Common myeloid progenitor, CD34-positive (primary cell): ENCODE results near the gene CCDC80. TPM values are rescaled to one million over a fixed set of nuclear protein-coding genes. Genes with fewer than 3 reads are reported as not detected.

Source experiments
- CTCF ChIA-PET: fragments of 350-600 bp; sonication (Branson Sonifier 250); formaldehyde crosslinking; loops from one replicate; lab custom pipeline; 2021; ENCODE audit warnings: antibody characterized with exemption; lab: Charles Lee
- POLR2A ChIA-PET: fragments of 350-600 bp; sonication (Branson Sonifier 250); formaldehyde crosslinking; loops from one replicate; lab custom pipeline; 2021; ENCODE audit warnings: antibody characterized with exemption; lab: Charles Lee
- DNase-seq, 3 donors: peaks; one replicate each; pipeline versions ENCODE4 v3.0.0 to v3.0.0-alpha.2; 2013
- H3K27ac ChIP-seq, 2 experiments: 1 replicate in 1 of 2; 2 replicates in 1 of 2; pipeline ENCODE4 v1.7.0; 2013; ENCODE audit warnings: inconsistent platforms in 2 of 2, low read length in 2 of 2, mild to moderate bottlenecking in 2 of 2, low read depth in 1 of 2, moderate library complexity in 1 of 2; ENCODE audit not compliant: severe bottlenecking in 2 of 2, insufficient read depth in 1 of 2, poor library complexity in 1 of 2
- H3K27me3 ChIP-seq, 5 experiments: replicated peaks in 2 of 5; 1 replicate in 3 of 5; 2 replicates in 2 of 5; pipeline versions ENCODE4 v1.6.1 to v1.7.0; 2013; ENCODE audit warnings: low read length in 4 of 5, mild to moderate bottlenecking in 2 of 5, moderate library complexity in 2 of 5, inconsistent platforms in 1 of 5; ENCODE audit not compliant: insufficient read depth in 5 of 5, control insufficient read depth in 4 of 5
- H3K36me3 ChIP-seq, 4 experiments: 1 replicate in 2 of 4; 2 replicates in 2 of 4; pipeline versions ENCODE4 v1.6.1 to v1.7.0; 2013; ENCODE audit warnings: low read length in 3 of 4, control low read depth in 1 of 4, mild to moderate bottlenecking in 1 of 4; ENCODE audit not compliant: control insufficient read depth in 4 of 4, insufficient read depth in 4 of 4
- H3K4me1 ChIP-seq, 4 experiments: 1 replicate in 3 of 4; 2 replicates in 1 of 4; pipeline versions ENCODE4 v1.6.1 to v1.7.1; 2013; ENCODE audit warnings: low read length in 3 of 4, mild to moderate bottlenecking in 3 of 4, control low read depth in 1 of 4, inconsistent platforms in 1 of 4, moderate library complexity in 1 of 4; ENCODE audit not compliant: control insufficient read depth in 4 of 4, insufficient read depth in 4 of 4; ENCODE audit errors: control extremely low read depth in 1 of 4
- H3K4me3 ChIP-seq, 7 experiments: 1 replicate in 4 of 7; 2 replicates in 3 of 7; pipeline versions ENCODE4 v1.5.1 to v1.7.0; 2013; ENCODE audit warnings: mild to moderate bottlenecking in 7 of 7, low read length in 6 of 7, moderate library complexity in 6 of 7, inconsistent platforms in 2 of 7, low read depth in 2 of 7, control low read depth in 1 of 7; ENCODE audit not compliant: insufficient read depth in 4 of 7, control insufficient read depth in 1 of 7; ENCODE audit errors: extremely low read depth in 1 of 7
- H3K9me3 ChIP-seq, 5 experiments: 1 replicate in 4 of 5; 2 replicates in 1 of 5; pipeline versions ENCODE4 v1.6.1 to v1.7.1; 2013; ENCODE audit warnings: low read length in 4 of 5, mild to moderate bottlenecking in 2 of 5, inconsistent platforms in 1 of 5, low read depth in 1 of 5, moderate library complexity in 1 of 5; ENCODE audit not compliant: control insufficient read depth in 4 of 5, insufficient read depth in 2 of 5; ENCODE audit errors: control extremely low read depth in 1 of 5
- WGBS: methylation state at CpG from one replicate; pipeline ENCODE4 v1.1.5; 2013; ENCODE audit not compliant: insufficient coverage; 5-methylcytosine and 5-hydroxymethylcytosine counted together
- polyA plus RNA-seq: library from polyadenylated mRNA; unstranded; fragments of 120-200 nt; gene quantifications from one replicate; pipeline ENCODE4 v1.2.1, GENCODE V29; 2013

CCDC80 gene, protein sequence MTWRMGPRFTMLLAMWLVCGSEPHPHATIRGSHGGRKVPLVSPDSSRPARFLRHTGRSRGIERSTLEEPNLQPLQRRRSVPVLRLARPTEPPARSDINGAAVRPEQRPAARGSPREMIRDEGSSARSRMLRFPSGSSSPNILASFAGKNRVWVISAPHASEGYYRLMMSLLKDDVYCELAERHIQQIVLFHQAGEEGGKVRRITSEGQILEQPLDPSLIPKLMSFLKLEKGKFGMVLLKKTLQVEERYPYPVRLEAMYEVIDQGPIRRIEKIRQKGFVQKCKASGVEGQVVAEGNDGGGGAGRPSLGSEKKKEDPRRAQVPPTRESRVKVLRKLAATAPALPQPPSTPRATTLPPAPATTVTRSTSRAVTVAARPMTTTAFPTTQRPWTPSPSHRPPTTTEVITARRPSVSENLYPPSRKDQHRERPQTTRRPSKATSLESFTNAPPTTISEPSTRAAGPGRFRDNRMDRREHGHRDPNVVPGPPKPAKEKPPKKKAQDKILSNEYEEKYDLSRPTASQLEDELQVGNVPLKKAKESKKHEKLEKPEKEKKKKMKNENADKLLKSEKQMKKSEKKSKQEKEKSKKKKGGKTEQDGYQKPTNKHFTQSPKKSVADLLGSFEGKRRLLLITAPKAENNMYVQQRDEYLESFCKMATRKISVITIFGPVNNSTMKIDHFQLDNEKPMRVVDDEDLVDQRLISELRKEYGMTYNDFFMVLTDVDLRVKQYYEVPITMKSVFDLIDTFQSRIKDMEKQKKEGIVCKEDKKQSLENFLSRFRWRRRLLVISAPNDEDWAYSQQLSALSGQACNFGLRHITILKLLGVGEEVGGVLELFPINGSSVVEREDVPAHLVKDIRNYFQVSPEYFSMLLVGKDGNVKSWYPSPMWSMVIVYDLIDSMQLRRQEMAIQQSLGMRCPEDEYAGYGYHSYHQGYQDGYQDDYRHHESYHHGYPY
- 0.08 TPM for polyA plus RNA-seq

GRCh38 chr3:112640930-112641801, at the start of gene CCDC80:
CCDC80 (minus strand) TSS chr3:112641143; CDS start chr3:112639905, 1,238 bp downstream.
- no peak within 1 kb of the TSS for H3K27ac ChIP-seq
- DNase-seq, result peak; percentile 14 to 50 (median 39)

DNA sequence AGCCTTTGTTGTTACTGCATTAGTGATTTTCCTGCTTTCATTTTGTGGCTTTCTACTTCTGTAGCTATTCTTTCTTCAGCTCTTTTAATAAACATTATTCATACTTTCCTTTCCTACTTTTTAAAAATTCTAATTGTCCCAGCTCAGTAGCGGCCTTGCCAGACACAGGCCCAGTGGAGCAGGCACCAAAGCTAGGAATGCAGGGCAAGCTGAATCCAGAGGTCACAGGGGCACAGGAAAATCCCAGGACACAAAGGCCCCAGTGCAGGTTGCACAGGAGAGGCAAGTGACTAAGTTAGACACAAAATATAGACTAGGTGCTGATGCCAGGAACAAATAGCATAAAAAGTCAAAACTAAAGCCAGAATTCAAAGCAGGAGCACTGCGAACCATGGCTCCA, 49.0 kb upstream of the CCDC80 start:
- ChIA-PET CTCF (interaction anchor here (0.7 to 1.4 kb wide), 2 partner anchors 48 to 77 kb away, joined by 3 read pairs; no protein-coding TSS in a partner anchor), POLR2A (no interaction called here)
- H3K27me3 ChIP-seq, result no peaks in the 10 kb centered on the region
- WGBS, result 100% methylated on average over 2 of the region's 2 CpGs
- no peak for DNase-seq
- H3K9me3 ChIP-seq, result peaks cover 0 to 2% (median 0%) of the 10 kb centered on the region in 5 experiments
- no peak overlapping the region for H3K27ac ChIP-seq
- H3K4me3 ChIP-seq, result no peak overlapping the region
- H3K4me1 ChIP-seq, result no peaks in the 10 kb centered on the region
- no peaks in the 10 kb centered on the region for H3K36me3 ChIP-seq

More at GRCh38 chr3:112640930-112641801, at the start of gene CCDC80:
- H3K27me3 ChIP-seq, result peaks cover 0 to 16% (median 6%) of the 10 kb centered on the region in 5 experiments
- no peaks in the 10 kb centered on the region for H3K9me3 ChIP-seq
- H3K4me3 ChIP-seq, result peak within 1 kb of the TSS in 1 of 7 experiments; percentile 52
- WGBS, result 24% methylated on average over 3 of the region's 6 CpGs
- peaks cover 0 to 5% (median 3%) of the 10 kb centered on the region in 4 experiments for H3K4me1 ChIP-seq
- no peaks in the 10 kb centered on the region for H3K36me3 ChIP-seq
- ChIA-PET POLR2A (interaction anchor here (0.6 kb wide), 1 partner anchor 11 kb away, joined by 8 read pairs; no protein-coding TSS in a partner anchor), CTCF (interaction anchor here (1.2 to 2.9 kb wide), 5 partner anchors 10 to 93 kb away, joined by 3 to 22 read pairs (median 7); no protein-coding TSS in a partner anchor)

DNA sequence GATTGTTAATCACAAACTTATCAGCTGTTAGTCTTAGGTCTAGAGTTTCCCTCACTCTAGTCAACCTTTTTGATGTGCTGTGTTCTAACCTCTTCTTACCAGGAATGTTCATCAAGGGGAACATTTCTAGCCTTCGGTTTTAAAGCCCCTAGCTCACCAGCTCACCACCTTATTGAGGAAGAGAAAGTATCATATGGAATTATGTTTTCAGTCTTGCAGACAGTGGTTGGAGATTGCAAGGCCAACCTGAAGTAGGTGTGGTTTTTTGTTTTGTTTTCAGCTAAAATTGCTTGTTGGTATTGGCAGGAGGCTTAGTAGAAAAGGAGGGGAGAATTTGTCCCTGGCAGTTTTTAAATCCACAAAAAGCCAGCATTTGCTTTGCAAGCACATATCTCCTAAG, 48.4 kb upstream of the CCDC80 start:
- H3K36me3 ChIP-seq, result no peaks in the 10 kb centered on the region
- WGBS, result no CpG with 5 or more reads among the region's 1 CpG
- H3K9me3 ChIP-seq, result peaks cover 0 to 2% (median 0%) of the 10 kb centered on the region in 5 experiments
- no peak for DNase-seq
- H3K4me3 ChIP-seq, result no peak overlapping the region
- H3K27ac ChIP-seq, result no peak overlapping the region
- H3K4me1 ChIP-seq, result no peaks in the 10 kb centered on the region
- CTCF ChIA-PET, result interaction anchor here (0.7 to 1.4 kb wide), 3 partner anchors 8 to 76 kb away, joined by 3 to 4 read pairs (median 3); no protein-coding TSS in a partner anchor
- POLR2A ChIA-PET, result no interaction called here
- H3K27me3 ChIP-seq, result no peaks in the 10 kb centered on the region

- Histone ChIP-seq H3K9me3 (peaks cover 0 to 2% (median 0%) of the 10 kb centered on the region in 5 experiments), H3K4me1 (no peaks in the 10 kb centered on the region), H3K4me3 (no peak overlapping the region), H3K27me3 (no peaks in the 10 kb centered on the region), H3K36me3 (no peaks in the 10 kb centered on the region), H3K27ac (no peak overlapping the region)
- DNase-seq, result no peak
- ChIA-PET POLR2A (no interaction called here), CTCF (interaction anchor here (0.8 to 1.2 kb wide), 2 partner anchors 8 to 44 kb away, joined by 4 read pairs; no protein-coding TSS in a partner anchor)
- WGBS, result 100% methylated on average over 2 of the region's 2 CpGs
Observed at GRCh38 chr3:112688819-112689218, 47.9 kb upstream of the CCDC80 start.

DNA sequence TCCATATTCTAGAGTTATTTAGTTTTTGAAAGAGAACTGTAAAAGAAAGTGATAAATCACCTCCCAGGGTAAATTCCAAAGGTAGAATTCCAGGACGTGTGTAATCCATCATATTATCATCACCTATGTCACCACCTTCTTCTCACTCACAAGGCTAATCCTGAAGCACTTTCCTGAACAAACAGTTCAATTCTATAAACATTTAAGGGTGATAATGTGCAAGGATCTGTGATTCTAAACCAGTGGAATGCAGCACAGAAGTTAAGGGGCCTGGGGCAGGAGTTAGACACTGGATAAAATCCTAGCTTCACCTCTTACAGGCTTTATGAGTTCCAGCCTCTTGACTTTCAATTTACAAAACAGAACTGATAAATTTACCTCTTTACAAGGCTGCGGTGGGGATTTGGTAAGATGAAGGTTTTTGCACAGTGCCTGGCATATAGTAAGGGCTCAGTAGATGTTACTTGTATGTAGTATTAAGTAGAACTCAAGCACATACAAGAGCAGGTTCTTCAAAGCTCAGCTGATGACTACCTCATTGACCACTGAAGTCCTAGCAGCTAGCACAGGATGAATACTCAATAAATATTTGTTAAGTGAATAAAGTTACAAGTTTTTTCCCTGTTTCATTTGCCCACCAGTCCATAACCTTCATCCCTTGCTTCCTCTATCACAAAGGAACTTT, 47.3 kb upstream of the CCDC80 start:
- no peak for DNase-seq
- H3K27ac ChIP-seq, result no peak overlapping the region
- H3K27me3 ChIP-seq, result no peaks in the 10 kb centered on the region
- POLR2A ChIA-PET, result no interaction called here
- H3K9me3 ChIP-seq, result no peaks in the 10 kb centered on the region
- no peaks in the 10 kb centered on the region for H3K36me3 ChIP-seq
- no peaks in the 10 kb centered on the region for H3K4me1 ChIP-seq
- CTCF ChIA-PET, result interaction anchor here (0.8 to 1.2 kb wide), 2 partner anchors 9 to 44 kb away, joined by 4 read pairs; no protein-coding TSS in a partner anchor
- WGBS, result no CpG with 5 or more reads among the region's 2 CpGs
- H3K4me3 ChIP-seq, result no peak overlapping the region

DNA sequence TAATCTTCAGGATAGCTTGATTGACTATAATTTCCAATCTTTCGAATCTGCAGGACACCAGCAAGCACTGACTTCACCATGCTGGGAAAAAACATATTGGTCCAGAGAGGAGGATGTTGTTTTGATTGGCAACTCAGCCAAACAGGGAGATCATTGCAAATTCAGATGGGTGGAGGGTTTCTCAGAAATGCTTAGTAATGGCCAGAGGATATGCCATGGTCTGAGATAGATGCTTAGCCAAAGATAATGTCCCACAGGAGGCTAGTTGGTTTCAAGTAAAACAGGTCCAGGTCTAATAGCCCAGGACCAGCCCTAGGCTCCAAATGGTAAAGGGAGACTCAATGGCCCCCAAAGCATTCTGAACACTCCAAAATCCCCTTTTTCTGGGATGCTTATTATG, 46.7 kb upstream of the CCDC80 start:
- H3K27ac ChIP-seq, result no peak overlapping the region
- no peaks in the 10 kb centered on the region for H3K36me3 ChIP-seq
- no peak for DNase-seq
- no peaks in the 10 kb centered on the region for H3K27me3 ChIP-seq
- CTCF ChIA-PET, result no interaction called here
- POLR2A ChIA-PET, result no interaction called here
- H3K4me3 ChIP-seq, result no peak overlapping the region
- 100% methylated on average over 1 of the region's 1 CpG for WGBS
- no peaks in the 10 kb centered on the region for H3K9me3 ChIP-seq
- H3K4me1 ChIP-seq, result no peaks in the 10 kb centered on the region
